ENCODE results near the gene ST6GALNAC1. TPM values are rescaled to one million over a fixed set of nuclear protein-coding genes. Genes with fewer than 3 reads are reported as not detected.

The ST6GALNAC1 gene
- total and polyA plus RNA-seq, 2 of the 8 experiments (the other 6 are each of a cell fraction or from before 2014, with no cell fraction given), result not detected

DNA sequence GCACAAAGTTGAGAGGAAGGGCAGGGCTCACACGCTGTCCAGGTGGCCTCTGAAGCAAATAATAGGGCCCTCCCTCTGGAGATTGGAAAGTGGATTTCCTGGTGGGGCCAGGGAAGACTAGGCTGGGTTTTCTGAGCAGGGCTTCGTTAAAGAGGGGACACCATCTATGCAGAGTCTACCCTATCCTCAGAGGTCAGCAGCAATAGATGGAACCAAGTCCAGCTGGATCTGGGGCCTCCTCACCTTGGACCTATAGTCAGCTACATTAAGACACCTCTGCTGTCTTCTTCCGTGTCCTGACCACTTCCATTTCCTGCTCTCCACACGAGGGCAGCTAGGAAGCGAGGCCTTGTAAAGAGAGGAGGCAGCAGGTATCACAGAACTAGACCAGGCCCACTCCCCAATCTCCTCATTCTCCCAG lies 14.7 kb upstream of the ST6GALNAC1 start:
- Histone ChIP-seq H3K79me1 (ENCODE audit: low read depth, low read length) (no peaks in the 10 kb centered on the region), H3K4me3 (ENCODE audit: extremely low read depth in 1 of 4, insufficient read depth in 2 of 4, low read depth in 3 of 4, low read length in 4 of 4) (no peak overlapping the region), H3K4ac (replicated peaks; ENCODE audit: insufficient read length, low read depth, low read length) (no peak overlapping the region), H4K20me1 (replicated peaks in 1 of 2; ENCODE audit: control insufficient read depth in 1 of 2, insufficient read depth in 2 of 2, low read length in 2 of 2) (no peaks in the 10 kb centered on the region), H3K36me3 (ENCODE audit: control insufficient read depth in 2 of 4, insufficient read depth in 4 of 4, low read length in 3 of 4) (no peaks in the 10 kb centered on the region), H4K8ac (ENCODE audit: extremely low read depth, insufficient read depth, low read length) (peak overlapping the region; percentile 65; the same call in 1 of the 2 replicates), H3K18ac (ENCODE audit: extremely low read depth, low read length) (no peak overlapping the region), H3K79me2 (ENCODE audit: control insufficient read depth in 1 of 2, insufficient read depth in 2 of 2, low read length in 2 of 2) (no peaks in the 10 kb centered on the region), H2BK120ac (replicated peaks; ENCODE audit: low read depth, low read length) (no peak overlapping the region), H3K4me1 (replicated peaks in 1 of 4; ENCODE audit: control insufficient read depth in 3 of 4, insufficient read depth in 4 of 4, low read length in 3 of 4) (no peaks in the 10 kb centered on the region), H4K5ac (ENCODE audit: insufficient read length, low read depth, low read length) (no peak overlapping the region), H4K91ac (replicated peaks; ENCODE audit: insufficient read length, low read length) (no peak overlapping the region), H3K56ac (replicated peaks; ENCODE audit: insufficient read length, low read depth, low read length) (no peak overlapping the region), H3K9me3 (ENCODE audit: insufficient read depth in 2 of 2, low read depth in 1 of 2, low read length in 1 of 2) (no peaks in the 10 kb centered on the region), H3K14ac (ENCODE audit: insufficient read length) (no peak overlapping the region), H2BK12ac (ENCODE audit: low read depth, low read length) (peak overlapping the region; percentile 43; the same call in 1 of the 2 replicates), H3K23me2 (ENCODE audit: low read depth, low read length) (no peaks in the 10 kb centered on the region), H2BK15ac (ENCODE audit: low read length) (no peak overlapping the region), H3K27me3 (replicated peaks in 1 of 4; ENCODE audit: control insufficient read depth in 3 of 4, extremely low read depth in 1 of 4, insufficient read depth in 3 of 4, low read length in 3 of 4) (no peaks in the 10 kb centered on the region), H2AK5ac (ENCODE audit: low read depth, low read length) (peak overlapping the region; percentile 75; the same call in 1 of the 2 replicates), H2AFZ (ENCODE audit: low read length) (peak overlapping the region; percentile 52; the same call in 1 of the 2 replicates), H3K23ac (ENCODE audit: insufficient read length) (no peak overlapping the region), H3K9ac (replicated peaks in 1 of 4; ENCODE audit: extremely low read depth in 1 of 4, low read depth in 3 of 4, low read length in 3 of 4) (no peak overlapping the region), H2BK20ac (ENCODE audit: low read length) (no peak overlapping the region), H2BK5ac (ENCODE audit: low read depth, low read length) (no peak overlapping the region), H3K4me2 (ENCODE audit: insufficient read depth in 1 of 2, low read depth in 2 of 2, low read length in 2 of 2) (no peak overlapping the region), H3K27ac (ENCODE audit: low read depth, low read length) (no peak overlapping the region)
- ChIA-PET POLR2A (ENCODE audit: partially characterized antibody) (interaction anchor here (0.7 to 2.2 kb wide), 2 partner anchors 13 to 17 kb away, joined by 3 to 13 read pairs; no protein-coding TSS in a partner anchor), CTCF (ENCODE audit: partially characterized antibody) (interaction anchor here (0.5 to 1.8 kb wide), 5 partner anchors 13 to 666 kb away, joined by 3 to 5 read pairs (median 3); no protein-coding TSS in a partner anchor)
- no peak for TF ChIP-seq RAD21 (IDR thresholded peaks at IDR 0.05 in 1 of 2, conservative IDR thresholded peaks at IDR 0.05 in 1 of 2; ENCODE audit: low read depth in 2 of 2, low read length in 2 of 2)
- TF ChIP-seq SP1 (IDR thresholded peaks at IDR 0.05; ENCODE audit: low read depth, low read length), result no peak
- no peak for TF ChIP-seq TCF12 (IDR thresholded peaks at IDR 0.05; ENCODE audit: low read depth, low read length)
- DNase-seq (ENCODE audit: low read depth in 1 of 2, low spot score in 2 of 2), result no peak
- WGBS, 2 experiments (ENCODE audit: extremely low coverage in 1 of 2, insufficient coverage in 1 of 2, insufficient read length in 1 of 2, insufficient replicate concordance in 2 of 2, low coverage in 1 of 2, low lambda C conversion rate in 2 of 2, missing lambda C conversion rate in 1 of 2), result 85% methylated on average over 5 of the region's 5 CpGs; no CpG with 5 or more reads in 1 of the 2 experiments
- no peak for FAIRE-seq
